Measurements from ENCODE around the gene AGPAT3. TPM values are rescaled to one million over a fixed set of nuclear protein-coding genes. Genes with fewer than 3 reads are reported as not detected.

Gene AGPAT3
- total RNA-seq, 4 donors from 2014 or later, result 32.1 to 58.8 (median 48.7) TPM

DNA sequence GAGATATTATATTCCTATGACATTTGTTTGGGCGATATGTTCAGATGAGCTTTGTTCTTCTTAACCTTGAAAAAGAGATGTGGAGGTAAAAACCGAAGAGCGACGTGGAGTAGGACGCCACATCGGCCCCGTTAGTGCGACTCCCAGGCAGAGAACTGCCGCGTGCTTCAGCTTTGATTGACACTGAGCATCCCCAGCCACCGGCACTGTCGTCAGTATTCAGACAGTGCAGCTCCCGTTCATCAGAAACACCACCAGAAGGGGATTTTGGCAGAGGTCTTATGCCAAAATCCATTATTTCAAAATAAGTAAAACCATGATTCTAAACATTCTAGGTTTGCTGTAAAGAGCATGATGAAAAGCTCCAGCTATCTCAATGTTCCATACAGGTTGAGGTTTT lies 66.5 kb downstream of the AGPAT3 start:
- TF ChIP-seq, protein P1, sequence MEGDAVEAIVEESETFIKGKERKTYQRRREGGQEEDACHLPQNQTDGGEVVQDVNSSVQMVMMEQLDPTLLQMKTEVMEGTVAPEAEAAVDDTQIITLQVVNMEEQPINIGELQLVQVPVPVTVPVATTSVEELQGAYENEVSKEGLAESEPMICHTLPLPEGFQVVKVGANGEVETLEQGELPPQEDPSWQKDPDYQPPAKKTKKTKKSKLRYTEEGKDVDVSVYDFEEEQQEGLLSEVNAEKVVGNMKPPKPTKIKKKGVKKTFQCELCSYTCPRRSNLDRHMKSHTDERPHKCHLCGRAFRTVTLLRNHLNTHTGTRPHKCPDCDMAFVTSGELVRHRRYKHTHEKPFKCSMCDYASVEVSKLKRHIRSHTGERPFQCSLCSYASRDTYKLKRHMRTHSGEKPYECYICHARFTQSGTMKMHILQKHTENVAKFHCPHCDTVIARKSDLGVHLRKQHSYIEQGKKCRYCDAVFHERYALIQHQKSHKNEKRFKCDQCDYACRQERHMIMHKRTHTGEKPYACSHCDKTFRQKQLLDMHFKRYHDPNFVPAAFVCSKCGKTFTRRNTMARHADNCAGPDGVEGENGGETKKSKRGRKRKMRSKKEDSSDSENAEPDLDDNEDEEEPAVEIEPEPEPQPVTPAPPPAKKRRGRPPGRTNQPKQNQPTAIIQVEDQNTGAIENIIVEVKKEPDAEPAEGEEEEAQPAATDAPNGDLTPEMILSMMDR (IDR thresholded peaks at IDR 0.05), result no peak
- TF ChIP-seq POLR2A (IDR thresholded peaks at IDR 0.05), result no peak
- 90 to 93% methylated on average over 13 of the region's 13 CpGs for WGBS, 2 donors
- no peak overlapping the region for H3K4me3 ChIP-seq (ENCODE audit: low read depth, poor library complexity, severe bottlenecking)
- intact Hi-C loops (cut with DNase I; ENCODE audit: low total_unique reads), result no loop called here
- DNase-seq (ENCODE audit: low spot score in 2 of 2), result no peak

DNA sequence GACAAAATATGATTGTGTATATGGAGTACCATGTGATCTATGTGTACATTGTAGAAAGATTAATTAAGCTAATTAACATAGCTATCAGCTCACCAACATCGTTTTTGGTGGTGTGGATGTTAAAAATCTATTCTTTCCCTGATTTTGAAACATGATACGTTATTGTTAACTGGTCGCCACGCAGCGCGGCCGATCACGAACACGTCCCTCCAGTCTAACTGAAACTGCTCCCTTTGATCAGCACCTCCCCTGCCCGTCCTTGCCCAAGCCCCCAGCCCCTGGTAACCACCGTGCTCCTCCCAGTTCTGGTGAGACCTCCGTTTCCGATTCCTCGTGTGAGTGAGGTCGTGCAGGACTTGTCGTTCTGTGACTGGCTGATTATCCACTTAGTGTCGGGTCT lies 67.0 kb downstream of the AGPAT3 start:
- H3K4me3 ChIP-seq (ENCODE audit: low read depth, poor library complexity, severe bottlenecking), result no peak overlapping the region
- TF ChIP-seq, protein P1 (IDR thresholded peaks at IDR 0.05), result no peak
- no peak for TF ChIP-seq POLR2A (IDR thresholded peaks at IDR 0.05)
- no peak for DNase-seq (ENCODE audit: low spot score in 2 of 2)
- WGBS, 2 donors, result 93 to 94% methylated on average over 17 of the region's 17 CpGs
- intact Hi-C loops (cut with DNase I; ENCODE audit: low total_unique reads), result no loop called here

DNA sequence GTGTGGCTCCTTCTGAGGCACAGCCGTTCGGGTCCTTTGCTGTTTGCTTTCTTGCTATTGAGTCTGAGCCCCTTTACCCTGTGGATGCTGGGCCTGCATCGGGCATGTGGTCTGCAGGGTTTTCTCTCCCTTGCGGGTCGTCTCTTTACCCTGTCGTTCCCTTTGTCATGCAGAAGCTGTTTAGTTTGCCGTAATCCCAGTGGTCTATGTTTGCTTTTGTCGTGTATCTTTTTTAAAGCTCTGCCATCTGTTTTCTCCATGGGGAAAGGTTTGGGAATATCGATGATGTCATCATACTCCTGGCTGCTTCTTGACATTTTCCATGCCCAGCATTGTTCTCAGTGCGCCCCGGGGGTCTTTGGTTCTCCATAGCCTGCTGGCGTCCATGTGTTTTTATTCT lies 68.2 kb downstream of the AGPAT3 start:
- TF ChIP-seq POLR2A (IDR thresholded peaks at IDR 0.05), result no peak
- TF ChIP-seq, protein P1 (IDR thresholded peaks at IDR 0.05), result no peak
- 81 to 82% methylated on average over 12 of the region's 12 CpGs for WGBS, 2 donors
- H3K4me3 ChIP-seq (ENCODE audit: low read depth, poor library complexity, severe bottlenecking), result no peak overlapping the region
- intact Hi-C loops (cut with DNase I; ENCODE audit: low total_unique reads), result no loop called here
- DNase-seq (ENCODE audit: low spot score in 2 of 2), result no peak

DNA sequence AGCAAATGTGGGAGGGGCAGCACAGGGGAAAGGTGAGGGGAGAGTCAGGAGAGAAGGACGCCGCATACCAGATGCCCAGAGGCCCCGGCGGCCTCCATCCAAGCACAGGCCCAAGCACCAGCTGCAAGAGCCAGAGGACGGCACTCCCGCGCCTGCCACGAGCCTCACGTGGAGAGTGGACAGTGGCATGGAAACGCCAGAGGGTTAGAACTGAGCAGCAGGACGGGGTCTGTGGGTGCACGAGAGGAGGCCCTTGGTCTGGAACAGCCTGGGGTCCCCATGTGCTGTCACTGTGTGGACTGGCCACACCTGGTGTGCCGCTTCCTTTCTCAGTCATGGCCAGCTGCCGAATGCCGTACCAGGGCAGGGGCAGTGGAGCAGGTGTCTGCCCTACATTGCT lies 68.7 kb downstream of the AGPAT3 start:
- intact Hi-C loops (cut with DNase I; ENCODE audit: low total_unique reads), result no loop called here

DNA sequence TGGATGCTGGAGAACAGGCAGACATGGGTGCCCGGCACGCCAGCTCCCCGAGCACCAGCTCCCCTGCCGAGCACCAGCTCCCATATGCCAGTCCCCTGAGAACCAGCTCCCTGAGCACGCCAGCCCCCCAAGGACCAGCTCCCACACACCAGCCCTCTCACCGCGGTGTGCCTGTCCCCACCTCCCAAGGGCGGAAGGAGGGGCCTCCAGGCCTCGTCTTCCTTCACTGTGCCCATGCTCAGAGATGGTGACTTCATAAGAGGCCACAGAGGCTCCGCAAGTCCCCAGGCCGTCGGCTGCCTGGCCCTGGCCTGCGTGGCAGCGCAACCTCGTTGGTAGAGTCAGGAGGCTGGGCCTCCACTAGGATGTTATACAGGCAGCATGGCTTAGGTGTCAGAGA lies 69.1 kb downstream of the AGPAT3 start:
- intact Hi-C loops (cut with DNase I; ENCODE audit: low total_unique reads), result no loop called here
- no peak for DNase-seq (ENCODE audit: low spot score in 2 of 2)
- TF ChIP-seq, protein P1 (IDR thresholded peaks at IDR 0.05), result no peak
- TF ChIP-seq POLR2A (IDR thresholded peaks at IDR 0.05), result no peak
- WGBS, 2 donors, result 90 to 93% methylated on average over 14 to 15 of the region's 15 CpGs
- no peak overlapping the region for H3K4me3 ChIP-seq (ENCODE audit: low read depth, poor library complexity, severe bottlenecking)

More for the DNA sequence above, 68.7 kb downstream of the AGPAT3 start:
- no peak for TF ChIP-seq POLR2A (IDR thresholded peaks at IDR 0.05)
- TF ChIP-seq, protein P1 (IDR thresholded peaks at IDR 0.05), result no peak
- H3K4me3 ChIP-seq (ENCODE audit: low read depth, poor library complexity, severe bottlenecking), result no peak overlapping the region
- DNase-seq (ENCODE audit: low spot score in 2 of 2), result no peak
- WGBS, 2 donors, result 94% methylated on average over 15 of the region's 15 CpGs
